Measurements from ENCODE around the gene RARRES2.

RARRES2 gene

DNA sequence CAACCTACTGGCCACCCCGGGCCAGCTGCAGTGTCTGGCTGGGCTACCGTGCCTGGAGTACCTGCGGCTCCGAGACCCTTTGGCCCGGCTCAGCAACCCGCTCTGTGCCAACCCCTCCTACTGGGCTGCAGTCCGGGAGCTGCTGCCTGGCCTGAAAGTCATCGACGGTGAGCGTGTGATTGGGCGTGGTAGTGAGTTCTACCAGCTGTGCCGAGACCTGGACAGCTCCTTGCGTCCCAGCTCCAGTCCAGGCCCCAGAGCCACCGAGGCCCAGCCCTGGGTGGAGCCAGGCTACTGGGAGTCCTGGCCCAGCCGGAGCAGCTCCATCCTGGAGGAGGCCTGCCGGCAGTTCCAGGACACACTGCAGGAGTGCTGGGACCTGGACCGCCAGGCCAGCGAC is 4.2 kb downstream of the RARRES2 start:
- no peak for TF ChIP-seq CTCF (IDR thresholded peaks at IDR 0.05)

DNA sequence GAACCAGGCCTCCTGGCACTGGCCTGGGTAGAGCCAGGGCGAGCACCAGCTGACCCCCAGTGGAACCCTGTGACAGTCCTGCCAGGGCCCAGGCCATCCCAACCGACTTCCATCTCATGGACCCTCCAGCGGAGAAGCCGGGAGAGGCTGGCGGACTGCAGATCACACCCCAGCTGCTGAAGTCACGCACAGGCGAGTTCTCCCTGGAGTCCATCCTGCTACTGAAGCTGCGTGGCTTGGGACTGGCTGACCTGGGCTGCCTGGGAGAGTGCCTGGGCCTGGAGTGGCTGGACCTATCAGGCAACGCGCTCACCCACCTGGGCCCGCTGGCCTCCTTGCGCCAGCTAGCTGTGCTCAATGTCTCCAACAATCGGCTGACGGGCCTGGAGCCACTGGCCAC is 4.7 kb downstream of the RARRES2 start:
- no peak for TF ChIP-seq CTCF (IDR thresholded peaks at IDR 0.05)

GRCh38 chr7:150335774-150336112 is 5.7 kb downstream of the RARRES2 start:
- TF ChIP-seq CTCF (IDR thresholded peaks at IDR 0.05): no peak

DNA sequence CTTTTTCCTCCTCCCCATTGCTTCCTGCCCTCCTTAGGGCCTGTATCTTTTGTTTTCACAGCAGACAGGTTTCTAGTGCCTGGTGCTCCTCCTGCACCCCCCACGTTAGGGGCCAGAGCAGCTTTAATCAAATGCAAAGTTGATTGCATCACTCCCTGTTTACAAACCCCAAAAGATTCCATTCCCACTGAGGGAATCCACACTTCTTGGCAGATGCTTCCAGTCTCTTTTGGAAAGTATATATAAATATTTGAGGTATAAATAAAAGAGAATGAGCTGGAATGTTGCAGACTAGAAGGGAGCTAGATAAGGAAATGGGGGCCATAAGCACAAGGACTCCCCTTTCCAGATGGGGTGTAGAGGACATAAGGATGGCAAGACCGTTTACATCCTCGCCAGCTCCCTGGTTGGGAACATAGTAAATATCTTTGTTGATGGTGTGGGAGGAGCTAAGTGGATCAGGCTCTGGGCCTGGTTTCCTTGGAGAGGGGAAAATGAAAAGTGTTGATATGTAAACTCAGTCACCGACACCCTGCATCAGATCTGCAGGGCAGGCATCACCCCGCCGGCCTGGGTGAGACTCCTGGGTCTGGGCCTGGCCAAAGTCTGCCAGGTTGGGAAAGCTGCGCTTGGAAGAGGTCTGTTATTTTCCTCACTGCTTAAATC is 6.2 kb downstream of the RARRES2 start:
- TF ChIP-seq CTCF (IDR thresholded peaks at IDR 0.05): no peak

DNA sequence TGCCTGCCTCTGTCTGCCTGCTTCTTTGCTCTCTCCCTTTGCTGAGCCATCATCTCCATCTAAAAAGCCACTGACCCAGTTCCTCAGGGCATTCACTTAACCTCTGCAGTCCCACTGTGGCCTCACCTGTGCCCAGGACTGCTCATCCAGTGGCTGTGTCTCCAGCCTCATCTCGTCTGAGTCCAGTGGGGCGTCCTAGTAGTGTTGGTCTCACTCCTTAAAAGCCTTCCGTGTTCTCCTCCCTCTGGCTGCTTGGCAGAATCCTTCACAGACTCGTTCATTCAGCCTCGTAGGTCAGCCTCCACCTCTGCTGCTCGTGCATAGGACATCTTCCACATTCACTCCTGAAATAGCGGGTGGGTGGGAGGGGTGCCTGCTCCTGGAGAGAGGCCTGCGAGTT is 7.3 kb downstream of the RARRES2 start:
- no peak for TF ChIP-seq CTCF (IDR thresholded peaks at IDR 0.05)

DNA sequence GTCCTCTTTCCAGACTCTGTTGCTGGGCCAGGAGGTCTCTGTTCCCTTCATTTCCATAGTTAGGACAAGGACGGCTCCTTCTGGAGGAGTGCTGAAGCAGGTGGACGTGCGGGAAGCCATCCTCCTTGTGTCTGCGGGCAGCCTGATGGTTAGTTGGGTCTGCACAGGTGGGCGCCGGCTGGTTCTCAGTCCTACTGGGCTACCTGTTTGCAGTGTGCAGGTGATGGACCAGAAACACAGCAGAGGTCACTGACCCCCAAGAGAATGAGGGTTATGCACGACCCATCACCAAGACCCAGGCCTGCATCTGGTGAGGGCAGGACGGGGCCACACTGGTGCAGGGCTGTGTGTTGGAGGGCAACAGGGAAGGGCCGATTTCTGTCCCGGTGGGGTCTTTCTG is 7.8 kb downstream of the RARRES2 start:
- no peak for TF ChIP-seq CTCF (IDR thresholded peaks at IDR 0.05)

DNA sequence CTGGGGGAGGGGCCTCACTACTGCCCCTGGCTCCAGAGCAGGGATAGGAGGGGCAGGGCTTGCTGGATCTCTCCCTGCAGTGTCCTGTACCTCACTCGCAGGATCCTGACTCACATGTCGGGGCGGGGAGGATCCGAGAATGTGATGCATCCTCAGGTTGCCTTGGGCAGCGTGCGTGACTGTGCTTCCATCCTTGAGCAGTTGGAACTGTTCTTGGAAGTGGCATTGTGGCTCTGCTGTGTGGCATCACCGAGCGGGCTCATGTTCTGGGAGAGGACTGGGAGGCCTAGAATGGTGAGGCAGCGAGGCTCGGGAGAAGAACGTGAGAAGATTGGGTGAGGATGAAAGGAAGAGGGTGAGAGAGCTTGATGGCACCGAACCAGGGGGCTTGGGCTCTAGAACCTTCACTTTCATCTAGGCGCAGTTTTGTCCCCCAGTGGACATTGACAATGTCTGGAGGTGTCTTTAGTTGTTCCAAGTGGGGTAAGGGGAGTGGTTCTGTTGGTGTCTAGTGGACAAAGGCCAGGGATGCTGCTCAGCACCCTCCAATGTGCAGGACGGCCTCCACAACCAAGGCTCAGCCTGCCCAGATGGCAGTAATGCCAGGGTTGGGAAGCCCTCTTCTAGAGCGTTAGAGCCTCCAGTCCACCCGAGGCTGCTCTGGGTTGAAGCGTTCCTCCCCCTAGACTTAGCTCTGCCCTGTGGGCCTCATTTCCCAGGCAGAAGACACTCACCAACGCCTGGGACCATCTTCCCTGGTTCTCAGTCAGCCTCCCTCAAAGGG is 8.4 kb downstream of the RARRES2 start:
- TF ChIP-seq CTCF (IDR thresholded peaks at IDR 0.05): no peak
